ENCODE data around the gene PSIP1. TPM values are rescaled to one million over a fixed set of nuclear protein-coding genes. Genes with fewer than 3 reads are reported as not detected.

PSIP1 gene
- total RNA-seq, 2 donors from 2014 or later: 21.4 to 21.7 TPM

- Histone ChIP-seq H3K4me1 (no peaks in the 10 kb centered on the region), H3K9me3 (no peaks in the 10 kb centered on the region), H3K36me3 (no peaks in the 10 kb centered on the region), H3K27me3 (no peaks in the 10 kb centered on the region), H3K4me3 (no peak overlapping the region), H3K27ac (no peak overlapping the region)
- DNase-seq (ENCODE audit: low spot score): no peak
- TF ChIP-seq, protein P1, sequence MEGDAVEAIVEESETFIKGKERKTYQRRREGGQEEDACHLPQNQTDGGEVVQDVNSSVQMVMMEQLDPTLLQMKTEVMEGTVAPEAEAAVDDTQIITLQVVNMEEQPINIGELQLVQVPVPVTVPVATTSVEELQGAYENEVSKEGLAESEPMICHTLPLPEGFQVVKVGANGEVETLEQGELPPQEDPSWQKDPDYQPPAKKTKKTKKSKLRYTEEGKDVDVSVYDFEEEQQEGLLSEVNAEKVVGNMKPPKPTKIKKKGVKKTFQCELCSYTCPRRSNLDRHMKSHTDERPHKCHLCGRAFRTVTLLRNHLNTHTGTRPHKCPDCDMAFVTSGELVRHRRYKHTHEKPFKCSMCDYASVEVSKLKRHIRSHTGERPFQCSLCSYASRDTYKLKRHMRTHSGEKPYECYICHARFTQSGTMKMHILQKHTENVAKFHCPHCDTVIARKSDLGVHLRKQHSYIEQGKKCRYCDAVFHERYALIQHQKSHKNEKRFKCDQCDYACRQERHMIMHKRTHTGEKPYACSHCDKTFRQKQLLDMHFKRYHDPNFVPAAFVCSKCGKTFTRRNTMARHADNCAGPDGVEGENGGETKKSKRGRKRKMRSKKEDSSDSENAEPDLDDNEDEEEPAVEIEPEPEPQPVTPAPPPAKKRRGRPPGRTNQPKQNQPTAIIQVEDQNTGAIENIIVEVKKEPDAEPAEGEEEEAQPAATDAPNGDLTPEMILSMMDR (IDR thresholded peaks at IDR 0.05): no peak
These were observed 14.2 kb upstream of the PSIP1 start for GRCh38 chr9:15524845-15525455.

DNA sequence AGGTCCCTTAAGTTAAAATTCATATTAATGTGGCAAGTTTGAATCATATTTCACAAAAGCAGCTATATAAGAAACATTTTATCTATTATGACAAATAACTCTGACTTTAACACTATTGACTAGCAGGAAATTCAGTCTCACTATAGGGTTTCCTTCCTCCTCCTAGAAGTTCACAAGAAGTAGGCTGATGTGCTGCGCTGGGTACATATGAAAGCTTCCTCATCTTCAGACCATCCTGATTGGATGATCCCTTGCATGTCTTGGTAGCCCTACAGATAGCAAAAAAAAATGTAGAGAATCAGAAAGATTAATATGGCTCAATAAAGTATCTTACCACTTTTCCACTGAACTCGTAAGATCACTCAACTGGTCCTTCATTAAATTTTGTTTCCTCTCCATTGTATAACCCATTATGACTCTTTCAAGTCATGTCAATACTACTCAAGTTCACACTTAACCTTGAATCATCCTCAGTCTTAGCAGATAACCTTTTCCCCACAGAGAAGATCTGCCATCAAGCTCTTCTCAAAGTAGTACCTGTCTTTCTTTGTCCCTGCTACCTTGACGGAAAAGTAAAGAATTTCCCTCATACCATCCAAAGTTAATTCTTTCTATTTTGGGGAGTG, 11.5 kb upstream of the PSIP1 start:
- H3K9me3 ChIP-seq: no peaks in the 10 kb centered on the region
- no peak overlapping the region for H3K27ac ChIP-seq
- no peak for DNase-seq (ENCODE audit: low spot score)
- no peak overlapping the region for H3K4me3 ChIP-seq
- TF ChIP-seq, protein P1 (IDR thresholded peaks at IDR 0.05): no peak
- no peaks in the 10 kb centered on the region for H3K27me3 ChIP-seq
- no peaks in the 10 kb centered on the region for H3K36me3 ChIP-seq
- no peaks in the 10 kb centered on the region for H3K4me1 ChIP-seq

DNA sequence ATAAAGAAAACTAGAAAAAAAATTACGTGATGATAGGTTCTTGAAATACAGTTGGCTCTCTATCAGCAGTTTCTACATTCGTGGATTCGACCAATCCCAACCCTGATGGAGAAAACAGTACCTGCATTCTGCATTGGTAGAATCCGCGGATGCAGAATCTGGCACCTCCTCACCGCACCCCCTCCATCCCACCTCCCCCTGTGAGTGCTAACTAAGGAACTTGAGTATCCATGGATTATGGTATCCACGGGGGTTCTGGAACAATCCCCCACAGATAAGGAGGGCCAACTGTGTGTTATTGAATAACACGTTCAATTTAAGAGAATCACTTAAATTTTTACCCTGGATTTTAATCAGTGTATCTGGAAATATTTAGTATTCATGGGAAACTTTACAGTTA, 10.5 kb upstream of the PSIP1 start:
- TF ChIP-seq, protein P1 (IDR thresholded peaks at IDR 0.05): no peak
- Histone ChIP-seq H3K4me1 (no peaks in the 10 kb centered on the region), H3K4me3 (no peak overlapping the region), H3K36me3 (no peaks in the 10 kb centered on the region), H3K27ac (no peak overlapping the region), H3K9me3 (no peaks in the 10 kb centered on the region), H3K27me3 (no peaks in the 10 kb centered on the region)
- DNase-seq (ENCODE audit: low spot score): no peak

DNA sequence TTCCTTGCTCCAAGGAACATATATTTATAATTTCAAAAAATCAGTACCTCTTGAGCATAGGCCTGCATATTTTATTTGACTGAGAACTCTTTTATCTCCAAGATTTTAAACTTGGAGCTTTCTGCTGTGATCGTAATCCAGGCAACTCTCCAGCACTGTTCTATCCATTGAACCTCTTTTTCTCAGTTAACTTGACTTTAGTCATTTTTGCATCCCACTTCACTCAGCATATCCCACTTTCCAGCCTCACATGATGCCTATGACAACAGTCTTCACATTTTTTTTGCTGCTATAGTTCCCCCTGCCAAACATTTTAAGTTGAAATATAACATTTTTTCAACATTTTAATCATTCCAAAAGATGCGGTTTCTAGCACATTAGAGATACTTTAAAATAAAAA, 9.1 kb upstream of the PSIP1 start:
- TF ChIP-seq, protein P1 (IDR thresholded peaks at IDR 0.05): no peak
- H3K4me1 ChIP-seq: no peaks in the 10 kb centered on the region
- no peaks in the 10 kb centered on the region for H3K36me3 ChIP-seq
- no peaks in the 10 kb centered on the region for H3K9me3 ChIP-seq
- no peak overlapping the region for H3K4me3 ChIP-seq
- H3K27me3 ChIP-seq: no peaks in the 10 kb centered on the region
- no peak overlapping the region for H3K27ac ChIP-seq
- DNase-seq (ENCODE audit: low spot score): no peak

- H3K36me3 ChIP-seq: no peaks in the 10 kb centered on the region
- no peak overlapping the region for H3K4me3 ChIP-seq
- H3K4me1 ChIP-seq: peaks cover 0 to 20% of the 10 kb centered on the region in 2 donors
- TF ChIP-seq, protein P1 (IDR thresholded peaks at IDR 0.05): no peak
- no peaks in the 10 kb centered on the region for H3K27me3 ChIP-seq
- no peaks in the 10 kb centered on the region for H3K9me3 ChIP-seq
- H3K27ac ChIP-seq: no peak overlapping the region
- DNase-seq (ENCODE audit: low spot score): no peak
These were observed 2.6 kb upstream of the PSIP1 start for GRCh38 chr9:15513335-15513734.

GRCh38 chr9:15512889-15513288, 2.1 kb upstream of the PSIP1 start:
- Histone ChIP-seq H3K4me1 (peaks cover 0 to 20% of the 10 kb centered on the region in 2 donors), H3K27me3 (no peaks in the 10 kb centered on the region), H3K27ac (no peak overlapping the region), H3K36me3 (no peaks in the 10 kb centered on the region), H3K4me3 (no peak overlapping the region), H3K9me3 (no peaks in the 10 kb centered on the region)
- TF ChIP-seq, protein P1 (IDR thresholded peaks at IDR 0.05): no peak
- DNase-seq (ENCODE audit: low spot score): no peak

All from right atrium auricular region (tissue), 2 donors.